Caco-2 (cell line): ENCODE data around the gene VPS54. TPM values are rescaled to one million over a fixed set of nuclear protein-coding genes. Genes with fewer than 3 reads are reported as not detected.

Source experiments
- BruUV-seq: library from RNA; stranded (reverse); fragments of 400-500 nt; replicated peaks from 2 replicates; lab custom pipeline; 2021; lab: Mats Ljungman, UMichigan
- CTCF ChIA-PET: fragments of 300-600 bp; sonication (Branson Sonifier 250); formaldehyde crosslinking; loops from one replicate; lab custom pipeline; 2022; ENCODE audit warnings: antibody characterized with exemption; lab: Charles Lee
- POLR2A ChIA-PET: fragments of 300-600 bp; sonication (Branson Sonifier 250); formaldehyde crosslinking; loops from one replicate; lab custom pipeline; 2022; ENCODE audit warnings: antibody characterized with exemption; lab: Charles Lee
- DNase-seq, 2 experiments: peaks; one replicate each; pipeline versions ENCODE4 v3.0.0 to v3.0.0-alpha.2; 2020 to 2022
- H3K27me3 ChIP-seq: replicated peaks from 2 replicates; pipeline ENCODE4 v1.6.0; 2011; ENCODE audit warnings: low read length; ENCODE audit not compliant: control insufficient read depth, insufficient read depth
- H3K36me3 ChIP-seq: 2 replicates; pipeline ENCODE4 v1.5.1; 2011; ENCODE audit warnings: low read length; ENCODE audit not compliant: control insufficient read depth, insufficient read depth
- H3K4me1 ChIP-seq: fragments of 250-450 bp; sonication (Bioruptor Pico); 2 replicates; pipeline ENCODE4 v1.5.1; 2020; ENCODE audit warnings: mild to moderate bottlenecking
- H3K4me3 ChIP-seq: 2 replicates; pipeline ENCODE4 v1.5.1; 2011; ENCODE audit warnings: low read depth, mild to moderate bottlenecking, control low read depth, low read length
- H3K9me3 ChIP-seq: fragments of 250-450 bp; sonication (Bioruptor Pico); 2 replicates; pipeline ENCODE4 v1.5.1; 2020; ENCODE audit warnings: mild to moderate bottlenecking, moderate library complexity
- H3K27ac Mint-ChIP-seq: one replicate; pipeline ENCODE4 v1.8.0; 2022; ENCODE audit warnings: mixed read lengths; ENCODE audit not compliant: unreplicated experiment
- H3K27me3 Mint-ChIP-seq: one replicate; pipeline ENCODE4 v1.8.0; 2022; ENCODE audit warnings: mixed read lengths; ENCODE audit not compliant: insufficient read depth, unreplicated experiment
- H3K36me3 Mint-ChIP-seq: one replicate; pipeline ENCODE4 v1.8.0; 2022; ENCODE audit warnings: mild to moderate bottlenecking, mixed read lengths; ENCODE audit not compliant: insufficient read depth, unreplicated experiment
- H3K4me1 Mint-ChIP-seq: one replicate; pipeline ENCODE4 v1.8.0; 2022; ENCODE audit warnings: low read depth, mixed read lengths; ENCODE audit not compliant: unreplicated experiment
- H3K4me3 Mint-ChIP-seq: one replicate; pipeline ENCODE4 v1.8.0; 2022; ENCODE audit warnings: mild to moderate bottlenecking, moderate library complexity, mixed read lengths; ENCODE audit not compliant: unreplicated experiment
- H3K9me3 Mint-ChIP-seq: one replicate; pipeline ENCODE4 v1.8.0; 2022; ENCODE audit warnings: mixed read lengths; ENCODE audit not compliant: unreplicated experiment
- intact Hi-C: fragments of 100-400 bp; cut with micrococcal nuclease; formaldehyde crosslinking; loops from one replicate; pipeline ENCODE4 v1.10.0; 2022; ENCODE audit not compliant: unreplicated experiment
- total RNA-seq: library from RNA; stranded (reverse); gene quantifications from 2 replicates; pipeline ENCODE4 v1.2.3, GENCODE V29; 2022
- TF ChIP-seq, protein P1 (sequence below), 2 experiments: fragments of 200-600 bp in 1 of 2; IDR thresholded peaks; 1 replicate in 1 of 2; 2 replicates in 1 of 2; pipeline versions ENCODE4 v1.5.1 to v1.8.0; 2011 to 2022; ENCODE audit warnings: antibody characterized with exemption in 1 of 2, control low read depth in 1 of 2, inconsistent platforms in 1 of 2, low read depth in 1 of 2, low read length in 1 of 2, mild to moderate bottlenecking in 1 of 2, moderate library complexity in 1 of 2; ENCODE audit not compliant: insufficient read depth in 1 of 2, severe bottlenecking in 1 of 2, unreplicated experiment in 1 of 2

Gene VPS54
- total RNA-seq, 1 experiment from 2014 or later: 28.5 TPM

- no peak for DNase-seq
- no peaks in the 10 kb centered on the region for H3K9me3 Mint-ChIP-seq
- ChIA-PET POLR2A (no interaction called here), CTCF (no interaction called here)
- no peak overlapping the region for H3K4me3 Mint-ChIP-seq
- no TSS peak for BruUV-seq
- TF ChIP-seq, protein P1, sequence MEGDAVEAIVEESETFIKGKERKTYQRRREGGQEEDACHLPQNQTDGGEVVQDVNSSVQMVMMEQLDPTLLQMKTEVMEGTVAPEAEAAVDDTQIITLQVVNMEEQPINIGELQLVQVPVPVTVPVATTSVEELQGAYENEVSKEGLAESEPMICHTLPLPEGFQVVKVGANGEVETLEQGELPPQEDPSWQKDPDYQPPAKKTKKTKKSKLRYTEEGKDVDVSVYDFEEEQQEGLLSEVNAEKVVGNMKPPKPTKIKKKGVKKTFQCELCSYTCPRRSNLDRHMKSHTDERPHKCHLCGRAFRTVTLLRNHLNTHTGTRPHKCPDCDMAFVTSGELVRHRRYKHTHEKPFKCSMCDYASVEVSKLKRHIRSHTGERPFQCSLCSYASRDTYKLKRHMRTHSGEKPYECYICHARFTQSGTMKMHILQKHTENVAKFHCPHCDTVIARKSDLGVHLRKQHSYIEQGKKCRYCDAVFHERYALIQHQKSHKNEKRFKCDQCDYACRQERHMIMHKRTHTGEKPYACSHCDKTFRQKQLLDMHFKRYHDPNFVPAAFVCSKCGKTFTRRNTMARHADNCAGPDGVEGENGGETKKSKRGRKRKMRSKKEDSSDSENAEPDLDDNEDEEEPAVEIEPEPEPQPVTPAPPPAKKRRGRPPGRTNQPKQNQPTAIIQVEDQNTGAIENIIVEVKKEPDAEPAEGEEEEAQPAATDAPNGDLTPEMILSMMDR (IDR thresholded peaks at IDR 0.05; ENCODE audit: insufficient read depth in 1 of 2, low read depth in 1 of 2, low read length in 1 of 2, severe bottlenecking in 1 of 2, unreplicated experiment in 1 of 2): no peak
- no peaks in the 10 kb centered on the region for H3K36me3 ChIP-seq
- intact Hi-C loops: no loop called here
- peaks cover 86% of the 10 kb centered on the region for H3K36me3 Mint-ChIP-seq
- no peaks in the 10 kb centered on the region for H3K9me3 ChIP-seq
- H3K27me3 ChIP-seq: no peaks in the 10 kb centered on the region
- peaks cover 11% of the 10 kb centered on the region; the same call in 1 of the 2 replicates for H3K4me1 ChIP-seq
- no peaks in the 10 kb centered on the region for H3K27me3 Mint-ChIP-seq
- H3K27ac Mint-ChIP-seq: no peak overlapping the region
- peaks cover 12% of the 10 kb centered on the region for H3K4me1 Mint-ChIP-seq
- H3K4me3 ChIP-seq: no peak overlapping the region
These were observed 139.3 kb downstream of the VPS54 start for GRCh38 chr2:63879876-63880433.

DNA sequence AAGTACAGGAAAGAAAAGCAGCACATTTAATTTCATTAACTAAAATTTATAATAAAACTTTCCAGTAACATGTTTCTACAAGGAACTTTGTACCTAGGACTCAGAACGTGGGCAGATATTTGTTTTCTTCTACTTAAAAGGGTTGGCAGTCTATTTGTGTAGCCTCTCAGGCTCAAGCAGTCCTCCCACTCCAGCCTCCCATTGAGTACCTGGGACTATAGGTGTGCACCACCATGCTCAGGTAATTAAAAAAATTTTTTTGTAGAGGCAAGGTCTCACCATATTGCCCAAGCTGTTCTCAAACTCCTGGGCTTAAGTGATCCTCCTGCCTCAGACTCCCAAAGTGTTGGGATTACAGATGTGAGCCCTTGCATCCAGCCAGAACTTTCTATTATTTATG lies 140.7 kb downstream of the VPS54 start:
- Mint-ChIP-seq H3K4me1 (peaks cover 16% of the 10 kb centered on the region), H3K9me3 (peaks cover 12% of the 10 kb centered on the region), H3K36me3 (peaks cover 86% of the 10 kb centered on the region), H3K27me3 (no peaks in the 10 kb centered on the region), H3K27ac (no peak overlapping the region), H3K4me3 (no peak overlapping the region)
- intact Hi-C loops: no loop called here
- TF ChIP-seq, protein P1 (IDR thresholded peaks at IDR 0.05; ENCODE audit: insufficient read depth in 1 of 2, low read depth in 1 of 2, low read length in 1 of 2, severe bottlenecking in 1 of 2, unreplicated experiment in 1 of 2): no peak
- H3K36me3 ChIP-seq: peaks cover 4% of the 10 kb centered on the region
- no peaks in the 10 kb centered on the region for H3K9me3 ChIP-seq
- peaks cover 11% of the 10 kb centered on the region; the same call in 1 of the 2 replicates for H3K4me1 ChIP-seq
- POLR2A ChIA-PET: interaction anchor here (0.7 kb wide), 1 partner anchor 179 kb away, joined by 7 read pairs; no protein-coding TSS in a partner anchor
- H3K27me3 ChIP-seq: no peaks in the 10 kb centered on the region
- CTCF ChIA-PET: no interaction called here
- no peak overlapping the region for H3K4me3 ChIP-seq
- no TSS peak for BruUV-seq
- no peak for DNase-seq

DNA sequence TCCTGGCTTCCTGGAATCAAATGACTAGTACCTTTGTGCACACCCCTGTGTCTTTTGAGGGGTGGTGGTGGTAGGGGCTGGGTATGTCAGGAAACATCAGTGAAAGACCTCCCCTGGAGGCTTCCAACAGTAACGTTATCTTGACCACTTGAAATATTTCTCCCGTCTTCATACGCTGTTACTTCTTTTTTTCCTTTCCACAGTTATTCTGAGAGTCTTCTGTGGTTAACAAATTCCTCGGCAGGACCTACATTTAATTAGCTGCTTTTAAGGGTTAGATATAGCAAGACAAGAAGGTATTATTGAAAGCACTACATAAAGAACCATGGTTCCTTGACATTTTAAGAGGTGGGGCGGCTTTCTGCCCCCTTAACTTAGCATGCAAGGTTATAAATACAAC lies 142.9 kb downstream of the VPS54 start:
- Mint-ChIP-seq H3K27ac (peak overlapping the region; percentile 76), H3K9me3 (peaks cover 19% of the 10 kb centered on the region), H3K36me3 (peaks cover 86% of the 10 kb centered on the region), H3K27me3 (no peaks in the 10 kb centered on the region), H3K4me1 (peaks cover 16% of the 10 kb centered on the region), H3K4me3 (no peak overlapping the region)
- peaks cover 12% of the 10 kb centered on the region for H3K4me1 ChIP-seq
- intact Hi-C loops: no loop called here
- BruUV-seq: no TSS peak
- CTCF ChIA-PET: interaction anchor here (1.3 kb wide), 1 partner anchor 178 kb away, joined by 3 read pairs; no protein-coding TSS in a partner anchor
- TF ChIP-seq, protein P1 (IDR thresholded peaks at IDR 0.05; ENCODE audit: insufficient read depth in 1 of 2, low read depth in 1 of 2, low read length in 1 of 2, severe bottlenecking in 1 of 2, unreplicated experiment in 1 of 2): no peak
- H3K27me3 ChIP-seq: no peaks in the 10 kb centered on the region
- POLR2A ChIA-PET: no interaction called here
- H3K4me3 ChIP-seq: no peak overlapping the region
- peaks cover 4% of the 10 kb centered on the region for H3K36me3 ChIP-seq
- H3K9me3 ChIP-seq: no peaks in the 10 kb centered on the region
- no peak for DNase-seq
